ENCODE data around the gene POLR2F.

DNA sequence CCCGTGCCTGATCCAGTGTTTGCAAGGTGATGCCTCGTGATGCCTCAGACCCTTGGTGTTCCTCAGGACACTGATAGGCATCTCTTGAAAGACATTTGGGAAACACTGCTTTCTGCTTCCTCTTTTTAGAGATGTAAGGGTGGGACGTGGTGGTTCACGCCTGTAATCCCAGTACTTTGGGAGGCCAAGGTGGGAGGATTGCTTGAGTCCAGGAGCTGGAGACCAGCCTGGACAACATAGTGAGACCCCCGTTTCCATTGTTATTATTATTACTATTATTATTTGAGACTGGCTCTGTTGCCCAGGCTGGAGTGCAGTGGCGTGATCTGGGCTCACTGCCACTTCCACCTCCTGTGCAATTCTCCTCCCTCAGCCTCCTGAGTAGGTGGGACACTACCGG lies 37.4 kb downstream of the POLR2F start:
- TF ChIP-seq POLR2A (IDR thresholded peaks at IDR 0.05) = no peak
- TF ChIP-seq, protein P1, sequence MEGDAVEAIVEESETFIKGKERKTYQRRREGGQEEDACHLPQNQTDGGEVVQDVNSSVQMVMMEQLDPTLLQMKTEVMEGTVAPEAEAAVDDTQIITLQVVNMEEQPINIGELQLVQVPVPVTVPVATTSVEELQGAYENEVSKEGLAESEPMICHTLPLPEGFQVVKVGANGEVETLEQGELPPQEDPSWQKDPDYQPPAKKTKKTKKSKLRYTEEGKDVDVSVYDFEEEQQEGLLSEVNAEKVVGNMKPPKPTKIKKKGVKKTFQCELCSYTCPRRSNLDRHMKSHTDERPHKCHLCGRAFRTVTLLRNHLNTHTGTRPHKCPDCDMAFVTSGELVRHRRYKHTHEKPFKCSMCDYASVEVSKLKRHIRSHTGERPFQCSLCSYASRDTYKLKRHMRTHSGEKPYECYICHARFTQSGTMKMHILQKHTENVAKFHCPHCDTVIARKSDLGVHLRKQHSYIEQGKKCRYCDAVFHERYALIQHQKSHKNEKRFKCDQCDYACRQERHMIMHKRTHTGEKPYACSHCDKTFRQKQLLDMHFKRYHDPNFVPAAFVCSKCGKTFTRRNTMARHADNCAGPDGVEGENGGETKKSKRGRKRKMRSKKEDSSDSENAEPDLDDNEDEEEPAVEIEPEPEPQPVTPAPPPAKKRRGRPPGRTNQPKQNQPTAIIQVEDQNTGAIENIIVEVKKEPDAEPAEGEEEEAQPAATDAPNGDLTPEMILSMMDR (IDR thresholded peaks at IDR 0.05) = no peak

Measured in lower leg skin (tissue), 3 donors.